Astrocyte (in vitro differentiated cells and primary cell): ENCODE results near the gene KCNAB1. TPM values are rescaled to one million over a fixed set of nuclear protein-coding genes. Genes with fewer than 3 reads are reported as not detected.
"Not testable (repeated sequence)": the region's sequence is repeated elsewhere in the genome, so short reads cannot be mapped to it uniquely, and the experiment has no call there.

Experiments used
- DNase-seq: peaks from one replicate; pipeline ENCODE4 v3.0.0-alpha.2; 2010; ENCODE audit warnings: low read depth
- FAIRE-seq: peaks from 2 replicates; lab custom pipeline; 2011; peaks lifted over from hg19 to GRCh38; lab: Jason Lieb, UNC
- H2AFZ ChIP-seq: 2 replicates; pipeline ENCODE4 v1.6.0; 2012; ENCODE audit warnings: low read depth, low read length, inconsistent platforms
- H3K27ac ChIP-seq: 2 replicates; pipeline ENCODE4 v1.5.1; 2011; ENCODE audit warnings: low read depth, low read length, inconsistent platforms
- H3K27me3 ChIP-seq: 2 replicates; pipeline ENCODE4 v1.6.0; 2011; ENCODE audit warnings: low read length, inconsistent platforms; ENCODE audit not compliant: insufficient read depth
- H3K36me3 ChIP-seq: 2 replicates; pipeline ENCODE4 v1.5.1; 2011; ENCODE audit warnings: low read length, inconsistent platforms; ENCODE audit not compliant: insufficient read depth
- H3K4me1 ChIP-seq: 2 replicates; pipeline ENCODE4 v1.5.1; 2011; ENCODE audit warnings: low read length, inconsistent platforms; ENCODE audit not compliant: insufficient read depth
- H3K4me2 ChIP-seq: 2 replicates; pipeline ENCODE4 v1.6.0; 2012; ENCODE audit warnings: low read length, inconsistent platforms
- H3K4me3 ChIP-seq: 2 replicates; pipeline ENCODE4 v1.5.1; 2011; ENCODE audit warnings: low read depth, mild to moderate bottlenecking, low read length, inconsistent platforms; ENCODE audit not compliant: insufficient read depth
- H3K79me2 ChIP-seq: 2 replicates; pipeline ENCODE4 v1.6.0; 2012; ENCODE audit warnings: mild to moderate bottlenecking, low read length, inconsistent platforms; ENCODE audit not compliant: insufficient read depth
- H3K9ac ChIP-seq: 2 replicates; pipeline ENCODE4 v1.6.0; 2012; ENCODE audit warnings: mild to moderate bottlenecking, low read length, inconsistent platforms
- H3K9me3 ChIP-seq: 2 replicates; pipeline ENCODE4 v1.5.1; 2012; ENCODE audit warnings: low read depth, mild to moderate bottlenecking, low read length, inconsistent platforms; ENCODE audit not compliant: insufficient read depth
- H4K20me1 ChIP-seq: 2 replicates; pipeline ENCODE4 v1.6.0; 2012; ENCODE audit warnings: low read length, inconsistent platforms; ENCODE audit not compliant: insufficient read depth
- H3K27ac Mint-ChIP-seq: one replicate; pipeline ENCODE4 v1.8.0; 2021; ENCODE audit warnings: mild to moderate bottlenecking, mixed read lengths; ENCODE audit not compliant: unreplicated experiment
- H3K27me3 Mint-ChIP-seq: one replicate; pipeline ENCODE4 v1.8.0; 2021; ENCODE audit warnings: low read depth, mixed read lengths; ENCODE audit not compliant: unreplicated experiment
- H3K36me3 Mint-ChIP-seq: one replicate; pipeline ENCODE4 v1.8.0; 2021; ENCODE audit warnings: low read depth, mixed read lengths; ENCODE audit not compliant: unreplicated experiment
- H3K4me1 Mint-ChIP-seq: one replicate; pipeline ENCODE4 v1.8.0; 2021; ENCODE audit warnings: low read depth, mixed read lengths; ENCODE audit not compliant: unreplicated experiment
- H3K4me3 Mint-ChIP-seq: one replicate; pipeline ENCODE4 v1.8.0; 2021; ENCODE audit warnings: mild to moderate bottlenecking, moderate library complexity, mixed read lengths; ENCODE audit not compliant: unreplicated experiment
- H3K9me3 Mint-ChIP-seq: one replicate; pipeline ENCODE4 v1.8.0; 2021; ENCODE audit warnings: mild to moderate bottlenecking, mixed read lengths; ENCODE audit not compliant: unreplicated experiment
- CTCF ChIP-seq: IDR thresholded peaks from 2 replicates; pipeline ENCODE4 v1.5.1; 2011; ENCODE audit warnings: low read depth, mild to moderate bottlenecking, inconsistent platforms, low read length, moderate library complexity; ENCODE audit not compliant: insufficient read depth
- EZH2 ChIP-seq: IDR thresholded peaks from 2 replicates; pipeline ENCODE4 v1.6.1; 2012; ENCODE audit warnings: mild to moderate bottlenecking, low read length, inconsistent platforms; ENCODE audit not compliant: insufficient read depth
- total RNA-seq: library from RNA; stranded (reverse); gene quantifications from 2 replicates; pipeline ENCODE4 v1.2.1, GENCODE V29; 2021

Gene KCNAB1
- total RNA-seq, 1 donor from 2014 or later: 0.30 TPM

GRCh38 chr3:156284637-156285036, 164.3 kb downstream of the KCNAB1 start:
- not testable (repeated sequence) for H3K4me1 ChIP-seq, H3K4me2 ChIP-seq, H3K27me3 ChIP-seq, H3K27ac Mint-ChIP-seq, FAIRE-seq, H3K36me3 Mint-ChIP-seq, H3K79me2 ChIP-seq, DNase-seq, H3K9ac ChIP-seq, H4K20me1 ChIP-seq, H3K27ac ChIP-seq, H3K9me3 ChIP-seq, H3K9me3 Mint-ChIP-seq, H2AFZ ChIP-seq, H3K4me3 ChIP-seq, H3K36me3 ChIP-seq, H3K4me1 Mint-ChIP-seq, H3K4me3 Mint-ChIP-seq
- peaks cover 18% of the 10 kb centered on the region for H3K27me3 Mint-ChIP-seq

- Histone ChIP-seq H3K36me3 (no peaks in the 10 kb centered on the region), H3K79me2 (no peaks in the 10 kb centered on the region), H3K4me3 (no peak overlapping the region), H3K9ac (no peak overlapping the region), H3K4me1 (no peaks in the 10 kb centered on the region), H4K20me1 (no peaks in the 10 kb centered on the region), H3K27ac (no peak overlapping the region), H3K27me3 (peaks cover 16% of the 10 kb centered on the region), H2AFZ (no peak overlapping the region), H3K9me3 (no peaks in the 10 kb centered on the region), H3K4me2 (no peak overlapping the region)
- H3K27ac Mint-ChIP-seq: no peak overlapping the region
- DNase-seq: no peak
- H3K9me3 Mint-ChIP-seq: no peaks in the 10 kb centered on the region
- TF ChIP-seq EZH2: no peak
- no peak for TF ChIP-seq CTCF
- no peak for FAIRE-seq
- no peak overlapping the region for H3K4me3 Mint-ChIP-seq
- peaks cover 28% of the 10 kb centered on the region for H3K27me3 Mint-ChIP-seq
- H3K4me1 Mint-ChIP-seq: no peaks in the 10 kb centered on the region
- H3K36me3 Mint-ChIP-seq: no peaks in the 10 kb centered on the region
Measured at GRCh38 chr3:156285626-156286025, 165.2 kb downstream of the KCNAB1 start.

GRCh38 chr3:156290924-156291271, 170.5 kb downstream of the KCNAB1 start:
- H3K4me2 ChIP-seq: peak overlapping the region; percentile 93
- Mint-ChIP-seq H3K27ac (no peak overlapping the region), H3K9me3 (no peaks in the 10 kb centered on the region), H3K36me3 (no peaks in the 10 kb centered on the region), H3K4me3 (no peak overlapping the region), H3K27me3 (peaks cover 63% of the 10 kb centered on the region), H3K4me1 (no peaks in the 10 kb centered on the region)
- TF ChIP-seq EZH2 (no peak), CTCF (no peak)
- no peak for FAIRE-seq
- peak overlapping the region; percentile 58 for H3K4me3 ChIP-seq
- no peaks in the 10 kb centered on the region for H3K9me3 ChIP-seq
- DNase-seq: no peak
- peaks cover 38% of the 10 kb centered on the region for H3K27me3 ChIP-seq
- H3K9ac ChIP-seq: no peak overlapping the region
- H3K4me1 ChIP-seq: peaks cover 11% of the 10 kb centered on the region
- H3K27ac ChIP-seq: no peak overlapping the region
- H4K20me1 ChIP-seq: no peaks in the 10 kb centered on the region
- peak overlapping the region; percentile 84 for H2AFZ ChIP-seq
- no peaks in the 10 kb centered on the region for H3K36me3 ChIP-seq
- H3K79me2 ChIP-seq: no peaks in the 10 kb centered on the region
